Measurements from ENCODE around the gene RPL27A. TPM values are rescaled to one million over a fixed set of nuclear protein-coding genes. Genes with fewer than 3 reads are reported as not detected.

The RPL27A gene
- total RNA-seq, 2 experiments from 2014 or later, result 716 to 768 TPM

DNA sequence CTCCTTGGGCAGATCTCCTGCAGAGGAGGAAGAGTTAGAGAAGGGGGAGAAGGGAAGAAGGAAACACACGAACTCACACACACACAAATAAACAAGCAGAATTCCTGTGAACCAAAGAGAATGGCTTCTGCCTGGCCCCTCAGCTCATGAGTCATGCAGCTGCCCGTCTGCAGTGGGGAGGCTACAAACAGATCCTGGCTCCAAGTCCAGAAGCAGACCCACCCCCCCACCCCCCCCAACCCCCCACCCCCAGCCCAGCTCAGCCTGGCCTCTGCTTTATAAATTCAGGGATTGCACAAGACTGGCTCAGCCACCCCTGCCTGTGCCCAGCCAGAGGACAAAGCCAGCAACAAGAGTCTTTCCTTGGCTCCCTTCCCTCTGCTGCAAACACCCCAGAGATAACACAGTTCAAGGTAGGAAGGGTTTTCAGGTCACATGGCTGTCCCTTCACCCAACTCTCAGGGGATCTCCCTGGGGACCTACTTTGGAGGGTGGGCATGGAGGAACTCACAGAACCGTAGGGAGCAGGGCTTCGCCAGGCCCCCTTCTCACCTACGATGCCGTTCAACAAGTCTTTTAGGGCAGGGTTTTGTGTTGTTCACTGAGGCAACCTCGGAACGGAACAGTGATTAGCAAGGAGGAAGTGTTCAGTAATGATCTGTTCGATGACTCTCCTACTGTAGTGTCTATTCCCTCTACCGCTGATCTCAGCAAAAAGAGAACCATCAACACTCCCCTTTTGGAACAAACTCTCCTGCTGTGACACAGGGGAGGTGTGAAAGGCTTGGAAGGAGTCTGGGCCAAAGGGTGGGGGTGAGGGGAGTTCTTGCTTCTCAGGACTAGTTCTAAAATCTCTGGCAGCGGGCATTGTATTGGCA is 35.5 kb downstream of the RPL27A start:
- no peak for DNase-seq
- H3K4me3 Mint-ChIP-seq, result no peak overlapping the region
- no peaks in the 10 kb centered on the region for H3K9me3 Mint-ChIP-seq (ENCODE audit: insufficient read depth)
- CTCF ChIA-PET, result no interaction called here
- H3K27ac Mint-ChIP-seq, result no peak overlapping the region
- peaks cover 7% of the 10 kb centered on the region for H3K4me1 Mint-ChIP-seq (ENCODE audit: low read depth)
- H3K27me3 Mint-ChIP-seq (ENCODE audit: low read depth), result peaks cover 6% of the 10 kb centered on the region
- no peak for ATAC-seq
- POLR2A ChIA-PET, result no interaction called here
- H3K36me3 Mint-ChIP-seq (ENCODE audit: low read depth), result no peaks in the 10 kb centered on the region

DNA sequence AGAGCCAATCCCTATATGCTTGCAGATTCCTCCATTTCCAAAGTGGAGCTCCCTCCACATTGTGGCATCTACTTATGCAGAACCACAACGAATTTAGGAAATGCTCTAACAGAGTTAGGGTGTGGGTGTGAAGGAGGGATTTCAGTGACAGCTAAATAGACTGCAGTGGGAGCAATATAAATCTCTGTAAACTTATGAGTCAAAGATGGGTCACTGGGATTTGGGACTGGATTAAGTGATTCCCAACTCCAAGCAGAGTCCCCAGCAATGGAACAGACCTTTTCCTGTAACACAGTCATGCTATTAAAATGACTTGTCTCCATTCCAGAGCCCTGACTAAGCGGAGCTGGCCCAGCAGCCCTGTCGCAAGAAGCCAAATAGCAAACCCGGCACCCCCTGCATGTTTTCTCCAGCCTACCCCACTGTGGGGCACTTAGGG is 36.6 kb downstream of the RPL27A start:
- ATAC-seq (no peak), DNase-seq (no peak)
- no peak overlapping the region for H3K4me3 Mint-ChIP-seq
- ChIA-PET POLR2A (no interaction called here), CTCF (no interaction called here)
- H3K27me3 Mint-ChIP-seq (ENCODE audit: low read depth), result peaks cover 6% of the 10 kb centered on the region
- H3K27ac Mint-ChIP-seq, result no peak overlapping the region
- peaks cover 7% of the 10 kb centered on the region for H3K4me1 Mint-ChIP-seq (ENCODE audit: low read depth)
- no peaks in the 10 kb centered on the region for H3K9me3 Mint-ChIP-seq (ENCODE audit: insufficient read depth)
- no peaks in the 10 kb centered on the region for H3K36me3 Mint-ChIP-seq (ENCODE audit: low read depth)

DNA sequence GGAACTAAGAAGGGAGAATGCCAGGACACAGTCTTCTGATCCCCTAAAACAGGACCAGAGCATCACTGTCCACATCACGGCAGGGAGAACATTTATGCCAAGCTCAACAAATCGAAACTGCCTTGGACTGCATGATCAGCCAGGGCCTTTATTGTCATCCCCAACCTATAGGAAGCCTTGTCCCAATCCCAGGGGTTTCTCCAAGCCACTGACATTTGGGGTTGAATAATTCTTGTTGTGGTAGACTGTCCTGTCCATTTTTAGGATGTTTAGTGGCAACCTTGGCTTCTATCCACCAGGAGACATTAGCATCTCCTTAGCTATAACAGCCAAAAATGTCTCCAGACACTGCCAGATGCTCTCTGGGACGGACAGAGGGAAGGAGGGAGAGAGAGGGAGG is 37.1 kb downstream of the RPL27A start:
- Mint-ChIP-seq H3K4me3 (no peak overlapping the region), H3K36me3 (ENCODE audit: low read depth) (no peaks in the 10 kb centered on the region), H3K9me3 (ENCODE audit: insufficient read depth) (no peaks in the 10 kb centered on the region), H3K27ac (no peak overlapping the region), H3K27me3 (ENCODE audit: low read depth) (peaks cover 6% of the 10 kb centered on the region), H3K4me1 (ENCODE audit: low read depth) (peaks cover 7% of the 10 kb centered on the region)
- CTCF ChIA-PET, result no interaction called here
- DNase-seq (no peak), ATAC-seq (no peak)
- POLR2A ChIA-PET, result no interaction called here

DNA sequence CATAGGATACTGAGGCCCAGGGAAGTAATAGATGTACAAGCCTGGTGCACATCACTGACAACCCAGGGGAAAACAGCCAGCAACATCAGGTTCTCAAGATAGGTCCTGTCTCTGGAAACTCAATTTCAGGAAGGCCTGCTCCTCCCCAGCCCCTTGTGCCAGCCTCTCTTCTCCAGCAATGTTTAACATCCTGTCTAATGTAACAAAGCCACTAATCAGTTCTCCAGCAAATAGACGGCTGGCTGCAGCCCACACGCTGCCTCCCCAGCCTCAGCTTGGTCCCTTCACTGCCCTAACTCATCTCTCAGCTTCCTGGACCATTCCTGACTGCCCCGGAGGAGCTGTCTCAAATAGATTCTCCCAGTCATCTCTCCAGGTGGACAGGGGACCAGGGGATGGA is 37.8 kb downstream of the RPL27A start:
- peaks cover 6% of the 10 kb centered on the region for H3K27me3 Mint-ChIP-seq (ENCODE audit: low read depth)
- H3K27ac Mint-ChIP-seq, result no peak overlapping the region
- H3K36me3 Mint-ChIP-seq (ENCODE audit: low read depth), result no peaks in the 10 kb centered on the region
- H3K4me3 Mint-ChIP-seq, result no peak overlapping the region
- no peaks in the 10 kb centered on the region for H3K9me3 Mint-ChIP-seq (ENCODE audit: insufficient read depth)
- no peak for DNase-seq
- ChIA-PET POLR2A (no interaction called here), CTCF (no interaction called here)
- H3K4me1 Mint-ChIP-seq (ENCODE audit: low read depth), result peaks cover 7% of the 10 kb centered on the region
- ATAC-seq, result no peak

DNA sequence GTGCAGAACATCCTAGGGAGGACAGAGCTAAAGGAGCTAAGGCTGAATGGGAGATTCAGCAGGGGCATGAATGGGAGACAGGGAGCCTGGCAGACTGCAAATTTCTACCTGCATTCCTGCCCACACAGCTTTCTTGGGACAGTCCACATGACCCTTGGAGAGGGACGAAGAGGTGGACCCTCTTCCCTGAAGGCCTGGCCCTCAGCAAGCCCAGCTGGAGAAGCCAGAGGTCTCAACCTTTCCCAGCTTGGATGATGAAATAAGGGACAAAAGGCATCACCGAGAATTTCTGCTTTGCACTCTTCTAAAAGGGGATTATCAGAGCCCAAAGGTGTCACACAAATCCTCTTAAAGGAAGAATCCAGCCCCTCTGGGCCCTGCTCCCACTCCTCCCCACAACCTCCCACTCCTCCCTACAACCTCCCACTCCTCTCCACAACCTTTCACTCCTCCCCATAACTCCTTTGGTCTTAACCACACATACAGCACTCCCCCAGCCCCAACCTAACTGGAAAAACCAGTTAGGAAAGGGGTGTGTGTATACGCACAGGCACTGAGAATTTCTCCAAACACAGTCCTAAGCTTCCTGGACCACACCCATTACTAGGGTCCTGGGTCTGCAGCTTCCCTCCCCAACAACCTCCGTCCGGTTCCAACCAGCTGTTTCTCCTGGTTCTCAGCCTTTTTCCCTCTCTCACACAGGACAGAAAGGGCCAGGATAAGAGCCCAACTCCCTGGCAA is 38.4 kb downstream of the RPL27A start:
- H3K4me1 Mint-ChIP-seq (ENCODE audit: low read depth), result peaks cover 7% of the 10 kb centered on the region

DNA sequence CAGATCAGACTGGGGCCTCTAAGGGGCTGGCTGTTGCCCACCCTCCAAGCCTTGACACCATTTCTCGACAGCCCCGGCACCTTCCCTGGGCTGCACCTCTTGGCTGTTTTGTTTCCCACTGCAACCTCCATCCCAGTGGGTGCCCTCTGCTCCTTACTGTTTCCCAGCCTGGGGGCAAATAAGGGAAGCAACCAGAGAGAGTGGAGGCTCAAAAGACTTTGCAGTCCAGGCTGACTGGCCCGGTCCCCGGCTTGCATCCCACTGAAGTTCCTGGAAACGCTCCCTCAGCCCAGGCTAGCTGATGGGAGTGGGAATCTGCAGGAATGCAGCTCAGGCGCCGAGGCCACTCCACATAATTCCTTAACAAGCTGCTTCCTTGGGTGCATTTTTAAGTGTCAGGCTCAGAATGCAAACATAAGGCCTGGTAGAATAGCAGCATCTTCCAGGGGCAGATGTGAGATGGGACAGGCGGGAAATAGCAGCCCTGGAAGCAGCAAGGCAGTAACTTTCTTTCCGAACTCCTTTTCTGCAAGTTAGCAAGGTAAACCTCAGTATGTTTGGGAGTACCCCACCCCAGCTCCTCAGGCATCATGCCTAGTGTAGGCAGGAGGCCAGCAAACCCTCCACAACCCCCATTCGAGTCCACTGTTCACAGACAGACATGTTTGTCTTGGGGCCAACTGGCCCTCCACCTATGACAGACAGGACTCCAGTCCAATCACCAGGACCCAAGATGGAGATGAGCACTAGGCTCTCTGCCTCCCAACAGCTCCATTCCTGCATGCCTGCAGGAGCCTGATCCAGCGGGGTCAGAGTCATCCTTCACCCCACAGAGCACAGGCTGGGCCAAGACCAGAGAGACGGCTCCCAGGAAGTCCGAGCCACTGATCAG is 39.3 kb downstream of the RPL27A start:
- ATAC-seq (no peak), DNase-seq (no peak)
- Mint-ChIP-seq H3K27me3 (ENCODE audit: low read depth) (peaks cover 6% of the 10 kb centered on the region), H3K4me3 (no peak overlapping the region), H3K27ac (no peak overlapping the region), H3K36me3 (ENCODE audit: low read depth) (no peaks in the 10 kb centered on the region), H3K4me1 (ENCODE audit: low read depth) (peaks cover 7% of the 10 kb centered on the region), H3K9me3 (ENCODE audit: insufficient read depth) (no peaks in the 10 kb centered on the region)
- POLR2A ChIA-PET, result no interaction called here
- CTCF ChIA-PET, result no interaction called here

More for the DNA sequence above, 38.4 kb downstream of the RPL27A start:
- ATAC-seq, result no peak
- H3K9me3 Mint-ChIP-seq (ENCODE audit: insufficient read depth), result no peaks in the 10 kb centered on the region
- DNase-seq, result no peak
- POLR2A ChIA-PET, result no interaction called here
- peaks cover 6% of the 10 kb centered on the region for H3K27me3 Mint-ChIP-seq (ENCODE audit: low read depth)
- no peak overlapping the region for H3K27ac Mint-ChIP-seq
- H3K36me3 Mint-ChIP-seq (ENCODE audit: low read depth), result no peaks in the 10 kb centered on the region
- CTCF ChIA-PET, result no interaction called here
- H3K4me3 Mint-ChIP-seq, result no peak overlapping the region

DNA sequence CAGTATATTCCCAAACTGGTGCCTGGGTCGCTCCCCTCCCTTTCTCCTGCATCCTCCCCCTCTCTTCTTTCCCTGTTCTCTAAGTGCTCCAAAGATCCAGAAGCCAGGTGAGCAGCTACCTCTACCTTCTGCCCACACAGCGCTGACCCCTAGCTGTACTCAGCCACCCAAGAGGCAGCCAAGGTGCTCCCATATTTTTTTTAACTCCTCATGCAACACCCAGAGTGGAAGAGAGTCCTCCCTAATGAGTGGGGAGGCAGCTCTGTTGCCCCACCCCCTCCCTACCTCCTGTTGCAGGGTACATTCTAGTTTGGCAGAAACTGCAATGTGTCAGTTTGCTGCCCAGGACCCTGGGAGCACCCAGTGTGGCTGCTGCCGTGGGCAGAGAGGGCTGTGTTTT is 40.2 kb downstream of the RPL27A start:
- Mint-ChIP-seq H3K36me3 (ENCODE audit: low read depth) (no peaks in the 10 kb centered on the region), H3K4me3 (no peak overlapping the region), H3K27ac (no peak overlapping the region), H3K4me1 (ENCODE audit: low read depth) (no peaks in the 10 kb centered on the region), H3K27me3 (ENCODE audit: low read depth) (peaks cover 11% of the 10 kb centered on the region), H3K9me3 (ENCODE audit: insufficient read depth) (no peaks in the 10 kb centered on the region)
- ChIA-PET CTCF (no interaction called here), POLR2A (no interaction called here)
- DNase-seq (no peak), ATAC-seq (no peak)

DNA sequence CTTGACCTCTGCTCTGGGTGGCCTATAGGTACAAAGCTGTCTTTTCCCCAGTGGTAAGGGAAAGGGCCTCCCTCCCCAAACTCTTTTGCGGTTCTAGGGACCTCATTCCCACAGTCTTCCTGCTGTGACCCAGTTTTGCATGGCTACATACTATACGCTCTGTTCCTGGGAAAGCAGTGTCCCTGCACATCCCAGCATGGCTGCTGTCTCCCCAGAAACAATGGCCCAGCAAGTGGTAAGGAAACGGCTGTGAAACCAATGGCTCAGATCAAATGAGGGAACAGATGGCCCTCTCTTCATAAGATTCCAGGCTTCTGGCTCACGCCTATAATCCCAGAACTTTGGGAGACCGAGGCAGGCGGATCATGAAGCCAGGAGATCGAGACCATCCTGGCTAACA is 41.1 kb downstream of the RPL27A start:
- Mint-ChIP-seq H3K4me3 (no peak overlapping the region), H3K27me3 (ENCODE audit: low read depth) (peaks cover 13% of the 10 kb centered on the region), H3K9me3 (ENCODE audit: insufficient read depth) (no peaks in the 10 kb centered on the region), H3K36me3 (ENCODE audit: low read depth) (no peaks in the 10 kb centered on the region), H3K27ac (no peak overlapping the region), H3K4me1 (ENCODE audit: low read depth) (no peaks in the 10 kb centered on the region)
- no peak for ATAC-seq
- DNase-seq, result no peak
- CTCF ChIA-PET, result no interaction called here
- POLR2A ChIA-PET, result no interaction called here

DNA sequence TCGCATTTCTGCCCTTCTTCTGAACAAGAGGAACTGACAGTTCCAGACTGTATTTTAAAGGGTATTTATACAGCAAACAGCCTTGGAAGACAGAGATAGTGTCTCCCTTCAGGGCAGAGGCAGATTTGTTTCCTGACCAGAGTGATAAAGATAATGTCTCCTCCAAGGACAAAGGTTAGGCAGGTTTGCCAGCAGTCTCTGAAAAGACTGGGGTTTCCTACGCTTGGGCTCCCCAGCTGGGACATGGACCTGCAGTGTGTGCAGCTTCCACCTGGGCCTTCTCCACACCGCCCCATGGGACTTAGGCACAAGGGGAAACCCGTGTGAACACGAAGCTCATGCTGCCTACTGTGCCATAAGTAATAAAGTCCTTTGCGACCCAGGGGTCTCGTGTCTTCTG is 42.1 kb downstream of the RPL27A start:
- no peaks in the 10 kb centered on the region for H3K9me3 Mint-ChIP-seq (ENCODE audit: insufficient read depth)
- H3K4me1 Mint-ChIP-seq (ENCODE audit: low read depth), result no peaks in the 10 kb centered on the region
- ChIA-PET POLR2A (no interaction called here), CTCF (no interaction called here)
- H3K27ac Mint-ChIP-seq, result no peak overlapping the region
- H3K4me3 Mint-ChIP-seq, result no peak overlapping the region
- H3K27me3 Mint-ChIP-seq (ENCODE audit: low read depth), result peaks cover 13% of the 10 kb centered on the region
- no peak for ATAC-seq
- no peaks in the 10 kb centered on the region for H3K36me3 Mint-ChIP-seq (ENCODE audit: low read depth)
- no peak for DNase-seq

DNA sequence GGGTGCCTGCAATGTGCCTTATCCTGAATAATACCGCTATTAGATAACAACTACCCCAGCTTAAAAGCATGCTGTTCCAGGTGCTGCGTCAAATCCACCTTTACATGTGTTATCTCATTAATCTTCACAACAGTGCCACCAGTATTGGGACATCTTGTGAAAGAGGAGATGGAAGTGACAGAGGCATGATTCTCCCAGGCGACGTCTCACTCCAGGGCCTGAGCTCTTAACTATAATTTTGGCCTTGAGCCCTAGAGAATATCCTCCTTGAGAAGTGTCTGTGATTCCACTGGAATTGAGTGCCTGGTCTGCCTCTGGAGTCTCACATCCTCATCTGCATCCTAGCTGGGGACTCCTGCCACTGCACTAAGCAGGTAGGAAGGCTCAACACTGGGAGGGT is 43.8 kb downstream of the RPL27A start:
- CTCF ChIA-PET, result no interaction called here
- ATAC-seq, result no peak

DNA sequence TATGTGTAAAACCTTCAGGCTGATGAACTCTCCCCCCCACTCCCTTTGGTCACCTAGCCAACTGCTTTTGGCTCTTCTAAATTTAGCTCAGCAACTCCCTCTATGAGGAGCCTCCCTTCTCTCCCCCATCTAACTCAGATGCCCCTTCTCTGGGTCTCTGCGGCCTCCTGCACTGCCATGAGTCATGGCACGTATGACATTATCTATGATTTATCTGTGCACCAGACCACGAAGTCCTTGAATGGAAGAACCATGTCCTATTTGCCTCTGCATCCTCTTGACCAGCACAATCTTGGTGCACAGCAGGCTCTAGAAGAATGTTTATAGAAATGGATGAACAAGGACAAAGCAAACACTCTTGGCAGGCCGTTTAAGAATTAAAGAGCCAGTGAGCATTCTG is 46.0 kb downstream of the RPL27A start:
- ATAC-seq (no peak), DNase-seq (no peak)
- POLR2A ChIA-PET, result no interaction called here
- H3K36me3 Mint-ChIP-seq (ENCODE audit: low read depth), result no peaks in the 10 kb centered on the region
- H3K27me3 Mint-ChIP-seq (ENCODE audit: low read depth), result peaks cover 7% of the 10 kb centered on the region
- no peak overlapping the region for H3K4me3 Mint-ChIP-seq
- peaks cover 2% of the 10 kb centered on the region for H3K4me1 Mint-ChIP-seq (ENCODE audit: low read depth)
- H3K9me3 Mint-ChIP-seq (ENCODE audit: insufficient read depth), result no peaks in the 10 kb centered on the region
- no peak overlapping the region for H3K27ac Mint-ChIP-seq
- CTCF ChIA-PET, result no interaction called here

More for the DNA sequence above, 43.8 kb downstream of the RPL27A start:
- Mint-ChIP-seq H3K27me3 (ENCODE audit: low read depth) (peaks cover 7% of the 10 kb centered on the region), H3K36me3 (ENCODE audit: low read depth) (no peaks in the 10 kb centered on the region), H3K4me3 (no peak overlapping the region), H3K4me1 (ENCODE audit: low read depth) (no peaks in the 10 kb centered on the region), H3K9me3 (ENCODE audit: insufficient read depth) (no peaks in the 10 kb centered on the region), H3K27ac (no peak overlapping the region)
- DNase-seq, result no peak
- POLR2A ChIA-PET, result no interaction called here

DNA sequence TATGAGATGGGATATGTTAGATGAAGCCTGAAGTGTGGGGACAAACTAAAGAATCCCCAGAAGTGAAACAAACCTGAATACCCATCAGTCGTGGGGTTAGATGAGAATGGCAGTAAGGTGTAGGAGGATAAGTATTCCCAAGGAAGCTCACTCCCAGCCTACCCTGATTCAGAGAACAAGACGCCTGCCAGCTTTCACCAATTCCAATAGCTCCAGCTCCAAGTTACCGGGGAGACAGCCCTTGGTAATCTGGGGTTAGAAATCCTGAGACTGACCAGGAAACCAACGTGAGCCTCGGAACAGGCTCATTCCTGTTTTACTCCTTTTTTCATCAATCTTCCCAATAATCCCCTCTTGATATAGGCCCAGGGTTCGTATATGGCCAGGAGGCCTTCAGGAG is 46.5 kb downstream of the RPL27A start:
- no peak overlapping the region for H3K27ac Mint-ChIP-seq
- no peak for ATAC-seq
- H3K4me1 Mint-ChIP-seq (ENCODE audit: low read depth), result peaks cover 2% of the 10 kb centered on the region
- POLR2A ChIA-PET, result no interaction called here
- peaks cover 7% of the 10 kb centered on the region for H3K27me3 Mint-ChIP-seq (ENCODE audit: low read depth)
- no peaks in the 10 kb centered on the region for H3K36me3 Mint-ChIP-seq (ENCODE audit: low read depth)
- no peak for DNase-seq
- CTCF ChIA-PET, result no interaction called here
- H3K9me3 Mint-ChIP-seq (ENCODE audit: insufficient read depth), result no peaks in the 10 kb centered on the region
- no peak overlapping the region for H3K4me3 Mint-ChIP-seq
